ENCODE data around the gene DAZAP1. TPM values are rescaled to one million over a fixed set of nuclear protein-coding genes. Genes with fewer than 3 reads are reported as not detected.

The DAZAP1 gene
- total RNA-seq, 4 donors from 2014 or later: 45.3 to 75.4 (median 64.0) TPM

GRCh38 chr19:1396768-1397679 is 10.4 kb upstream of the DAZAP1 start:
- ATAC-seq: no peak
- TF ChIP-seq POLR2AphosphoS5 (IDR thresholded peaks at IDR 0.05) (no peak), POLR2A (IDR thresholded peaks at IDR 0.05) (no peak), EP300 (IDR thresholded peaks at IDR 0.05) (no peak), CTCF (IDR thresholded peaks at IDR 0.05) (no peak)
- no peak overlapping the region for H3K4me3 ChIP-seq
- H3K4me1 ChIP-seq: peaks cover 3 to 55% (median 19%) of the 10 kb centered on the region in 3 donors
- H3K27me3 ChIP-seq: no peaks in the 10 kb centered on the region
- H3K36me3 ChIP-seq: peaks cover 0 to 43% of the 10 kb centered on the region in 2 donors
- H3K27ac ChIP-seq: no peak overlapping the region
- no peaks in the 10 kb centered on the region for H3K9me3 ChIP-seq
- WGBS, 2 donors (ENCODE audit: low coverage in 1 of 2): 72% methylated on average over 6 of the region's 42 CpGs; no CpG with 5 or more reads in 1 of the 2 donors

DNA sequence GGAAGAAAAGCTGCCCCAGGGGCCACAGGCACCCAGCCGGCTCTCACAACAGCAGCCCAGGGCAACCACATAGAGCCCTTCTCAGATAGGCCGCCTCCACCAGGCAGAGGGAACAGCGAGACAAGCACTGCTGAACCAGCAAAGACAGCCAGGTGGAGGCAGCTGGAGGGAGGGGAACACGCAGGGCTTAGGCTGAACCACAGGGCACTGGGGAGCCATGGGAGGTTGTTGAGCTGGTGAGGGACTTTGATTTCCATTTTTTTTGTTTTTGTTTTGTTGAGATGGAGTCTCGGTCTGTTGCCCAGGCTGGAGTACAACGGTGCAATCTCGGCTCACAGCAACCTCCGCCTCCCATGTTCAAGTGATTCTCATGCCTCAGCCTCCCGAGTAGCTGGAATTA is 9.5 kb upstream of the DAZAP1 start:
- no peak overlapping the region for H3K4me3 ChIP-seq
- H3K36me3 ChIP-seq: peaks cover 0 to 35% of the 10 kb centered on the region in 2 donors
- H3K27me3 ChIP-seq: no peaks in the 10 kb centered on the region
- TF ChIP-seq POLR2AphosphoS5 (IDR thresholded peaks at IDR 0.05) (no peak), CTCF (IDR thresholded peaks at IDR 0.05) (no peak), EP300 (IDR thresholded peaks at IDR 0.05) (no peak), POLR2A (IDR thresholded peaks at IDR 0.05) (no peak)
- no peak for ATAC-seq
- no peak overlapping the region for H3K27ac ChIP-seq
- no peaks in the 10 kb centered on the region for H3K9me3 ChIP-seq
- WGBS, 2 donors (ENCODE audit: low coverage in 1 of 2): 89% methylated on average over 1 of the region's 9 CpGs; no CpG with 5 or more reads in 1 of the 2 donors
- peaks cover 3 to 63% (median 19%) of the 10 kb centered on the region in 3 donors for H3K4me1 ChIP-seq

GRCh38 chr19:1399079-1399478 is 8.3 kb upstream of the DAZAP1 start:
- WGBS, 2 donors (ENCODE audit: low coverage in 1 of 2): no CpG with 5 or more reads among the region's 19 CpGs
- Histone ChIP-seq H3K4me3 (no peak overlapping the region), H3K27me3 (no peaks in the 10 kb centered on the region), H3K4me1 (peaks cover 3 to 63% (median 19%) of the 10 kb centered on the region in 3 donors), H3K9me3 (no peaks in the 10 kb centered on the region), H3K27ac (no peak overlapping the region), H3K36me3 (peaks cover 0 to 23% of the 10 kb centered on the region in 2 donors)
- TF ChIP-seq POLR2A (IDR thresholded peaks at IDR 0.05): no peak
- no peak for TF ChIP-seq EP300 (IDR thresholded peaks at IDR 0.05)
- TF ChIP-seq CTCF (IDR thresholded peaks at IDR 0.05): no peak
- TF ChIP-seq POLR2AphosphoS5 (IDR thresholded peaks at IDR 0.05): no peak
- no peak for ATAC-seq

DNA sequence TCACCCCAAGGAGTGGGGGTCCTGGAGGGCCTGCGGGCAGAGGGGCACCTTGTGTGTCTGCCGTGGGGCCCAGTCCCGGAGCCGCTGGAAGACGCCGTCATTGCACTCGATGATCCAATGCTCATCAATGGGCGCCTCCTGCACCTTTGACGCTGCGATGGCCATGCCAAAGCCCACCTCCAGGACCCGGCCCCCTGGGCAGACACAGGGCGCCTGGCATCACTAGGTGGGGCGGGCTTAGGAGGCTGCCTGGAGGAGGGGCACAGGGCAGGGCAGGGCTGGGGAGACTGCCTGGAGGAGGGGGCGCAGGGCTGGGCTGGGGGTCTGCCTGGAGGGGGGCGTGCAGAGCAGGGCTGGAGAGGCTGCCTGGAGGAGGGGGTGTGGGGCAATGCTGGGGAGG is 7.6 kb upstream of the DAZAP1 start:
- H3K27ac ChIP-seq: no peak overlapping the region
- no peaks in the 10 kb centered on the region for H3K27me3 ChIP-seq
- WGBS, 2 donors (ENCODE audit: low coverage in 1 of 2): 100% methylated on average over 1 of the region's 15 CpGs; no CpG with 5 or more reads in 1 of the 2 donors
- no peak for ATAC-seq
- peak overlapping the region in 1 of 2 donors; percentile 64 for H3K4me3 ChIP-seq
- TF ChIP-seq CTCF (IDR thresholded peaks at IDR 0.05): no peak
- no peak for TF ChIP-seq EP300 (IDR thresholded peaks at IDR 0.05)
- no peak for TF ChIP-seq POLR2AphosphoS5 (IDR thresholded peaks at IDR 0.05)
- no peak for TF ChIP-seq POLR2A (IDR thresholded peaks at IDR 0.05)
- peaks cover 3 to 57% (median 19%) of the 10 kb centered on the region in 3 donors for H3K4me1 ChIP-seq
- H3K9me3 ChIP-seq: no peaks in the 10 kb centered on the region
- peaks cover 0 to 16% of the 10 kb centered on the region in 2 donors for H3K36me3 ChIP-seq

All from gastroesophageal sphincter (tissue), 4 donors.